Measurements from ENCODE around the gene EPYC. TPM values are rescaled to one million over a fixed set of nuclear protein-coding genes. Genes with fewer than 3 reads are reported as not detected.

EPYC gene
- total and polyA plus RNA-seq, 2 donors (not counting 1 experiment from before 2014, with no cell fraction given), result not detected

GRCh38 chr12:90954428-90954827 lies 50.3 kb downstream of the EPYC start:
- no peak overlapping the region for H3K4me3 ChIP-seq (ENCODE audit: control extremely low read depth in 1 of 5, extremely low read depth in 1 of 5, insufficient read depth in 1 of 5, low read depth in 2 of 5, low read length in 4 of 5)
- no peak for TF ChIP-seq EZH2 (IDR thresholded peaks at IDR 0.05; ENCODE audit: borderline replicate concordance, insufficient read depth, low read depth, low read length, poor library complexity, severe bottlenecking)
- no peak overlapping the region for H3K4me2 ChIP-seq (replicated peaks; ENCODE audit: low read depth, low read length, poor library complexity, severe bottlenecking)
- no peaks in the 10 kb centered on the region for H4K20me1 ChIP-seq (ENCODE audit: control insufficient read depth, insufficient read depth, low read length, poor library complexity, severe bottlenecking)
- no peaks in the 10 kb centered on the region for H3K4me1 ChIP-seq (ENCODE audit: control insufficient read depth in 2 of 2, insufficient read depth in 2 of 2, low read length in 2 of 2)
- no peaks in the 10 kb centered on the region for H3K79me2 ChIP-seq (ENCODE audit: control insufficient read depth, insufficient read depth, low read length)
- intact Hi-C loops (cut with micrococcal nuclease), result no loop called here
- POLR2A ChIA-PET, result no interaction called here
- Mint-ChIP-seq H3K27ac (no peak overlapping the region), H3K4me3 (no peak overlapping the region), H3K27me3 (peaks cover 6% of the 10 kb centered on the region), H3K9me3 (ENCODE audit: insufficient read depth) (no peaks in the 10 kb centered on the region), H3K4me1 (no peaks in the 10 kb centered on the region)
- CTCF ChIA-PET, result interaction anchor here (1.4 kb wide), 1 partner anchor 12 kb away, joined by 3 read pairs; no protein-coding TSS in a partner anchor
- no peak overlapping the region for H2AFZ ChIP-seq (ENCODE audit: insufficient read depth, low read depth, low read length, poor library complexity, severe bottlenecking)
- WGBS (ENCODE audit: insufficient coverage), result 96% methylated on average over 25 of the region's 25 CpGs
- H3K27me3 ChIP-seq (replicated peaks in 1 of 4; ENCODE audit: control extremely low read depth in 1 of 4, control insufficient read depth in 3 of 4, insufficient read depth in 4 of 4, low read length in 3 of 4), result no peaks in the 10 kb centered on the region
- no peak for ATAC-seq (ENCODE audit: low read depth)
- H3K36me3 ChIP-seq (replicated peaks in 1 of 2; ENCODE audit: control extremely low read depth in 1 of 2, control insufficient read depth in 1 of 2, extremely low read depth in 1 of 2, insufficient read depth in 2 of 2, low read length in 1 of 2), result no peaks in the 10 kb centered on the region
- no peak for DNase-seq
- H3K9me3 ChIP-seq (ENCODE audit: control extremely low read depth in 1 of 3, control insufficient read depth in 2 of 3, insufficient read depth in 1 of 3, low read length in 2 of 3), result peaks cover 0 to 16% (median 0%) of the 10 kb centered on the region in 3 donors
- no peak overlapping the region for H3K27ac ChIP-seq (ENCODE audit: low read length in 2 of 2)
- H3K9ac ChIP-seq (ENCODE audit: low read length), result no peak overlapping the region

- TF ChIP-seq CTCF (IDR thresholded peaks at IDR 0.05) (peak; percentile 20), EZH2 (IDR thresholded peaks at IDR 0.05; ENCODE audit: borderline replicate concordance, insufficient read depth, low read depth, low read length, poor library complexity, severe bottlenecking) (no peak)
- H2AFZ ChIP-seq (ENCODE audit: insufficient read depth, low read depth, low read length, poor library complexity, severe bottlenecking), result no peak overlapping the region
- H3K9me3 Mint-ChIP-seq (ENCODE audit: insufficient read depth), result no peaks in the 10 kb centered on the region
- POLR2A ChIA-PET, result no interaction called here
- no peak overlapping the region for H3K4me2 ChIP-seq (replicated peaks; ENCODE audit: low read depth, low read length, poor library complexity, severe bottlenecking)
- no peaks in the 10 kb centered on the region for H3K36me3 ChIP-seq (replicated peaks in 1 of 2; ENCODE audit: control extremely low read depth in 1 of 2, control insufficient read depth in 1 of 2, extremely low read depth in 1 of 2, insufficient read depth in 2 of 2, low read length in 1 of 2)
- no peaks in the 10 kb centered on the region for H3K79me2 ChIP-seq (ENCODE audit: control insufficient read depth, insufficient read depth, low read length)
- DNase-seq (no peak), ATAC-seq (ENCODE audit: low read depth) (no peak)
- H3K9me3 ChIP-seq (ENCODE audit: control extremely low read depth in 1 of 3, control insufficient read depth in 2 of 3, insufficient read depth in 1 of 3, low read length in 2 of 3), result peaks cover 0 to 16% (median 0%) of the 10 kb centered on the region in 3 donors
- H3K27me3 Mint-ChIP-seq, result peaks cover 6% of the 10 kb centered on the region
- no peaks in the 10 kb centered on the region for H3K4me1 Mint-ChIP-seq
- no peak overlapping the region for H3K9ac ChIP-seq (ENCODE audit: low read length)
- no peak overlapping the region for H3K27ac Mint-ChIP-seq
- no peaks in the 10 kb centered on the region for H4K20me1 ChIP-seq (ENCODE audit: control insufficient read depth, insufficient read depth, low read length, poor library complexity, severe bottlenecking)
- no peak overlapping the region for H3K4me3 Mint-ChIP-seq
- no peaks in the 10 kb centered on the region for H3K4me1 ChIP-seq (ENCODE audit: control insufficient read depth in 2 of 2, insufficient read depth in 2 of 2, low read length in 2 of 2)
- no peak overlapping the region for H3K27ac ChIP-seq (ENCODE audit: low read length in 2 of 2)
- H3K4me3 ChIP-seq (ENCODE audit: control extremely low read depth in 1 of 5, extremely low read depth in 1 of 5, insufficient read depth in 1 of 5, low read depth in 2 of 5, low read length in 4 of 5), result no peak overlapping the region
- no peaks in the 10 kb centered on the region for H3K27me3 ChIP-seq (replicated peaks in 1 of 4; ENCODE audit: control extremely low read depth in 1 of 4, control insufficient read depth in 3 of 4, insufficient read depth in 4 of 4, low read length in 3 of 4)
- intact Hi-C loops (cut with micrococcal nuclease), result no loop called here
- CTCF ChIA-PET, result interaction anchor here (1.0 to 1.7 kb wide), 3 partner anchors 9 to 14 kb away, joined by 3 to 9 read pairs (median 5); no protein-coding TSS in a partner anchor
- 90% methylated on average over 28 of the region's 32 CpGs for WGBS (ENCODE audit: insufficient coverage)
These were observed 50.8 kb downstream of the EPYC start for GRCh38 chr12:90953956-90954421.
